ENCODE measurements around the gene REX1BD.

REX1BD gene

DNA sequence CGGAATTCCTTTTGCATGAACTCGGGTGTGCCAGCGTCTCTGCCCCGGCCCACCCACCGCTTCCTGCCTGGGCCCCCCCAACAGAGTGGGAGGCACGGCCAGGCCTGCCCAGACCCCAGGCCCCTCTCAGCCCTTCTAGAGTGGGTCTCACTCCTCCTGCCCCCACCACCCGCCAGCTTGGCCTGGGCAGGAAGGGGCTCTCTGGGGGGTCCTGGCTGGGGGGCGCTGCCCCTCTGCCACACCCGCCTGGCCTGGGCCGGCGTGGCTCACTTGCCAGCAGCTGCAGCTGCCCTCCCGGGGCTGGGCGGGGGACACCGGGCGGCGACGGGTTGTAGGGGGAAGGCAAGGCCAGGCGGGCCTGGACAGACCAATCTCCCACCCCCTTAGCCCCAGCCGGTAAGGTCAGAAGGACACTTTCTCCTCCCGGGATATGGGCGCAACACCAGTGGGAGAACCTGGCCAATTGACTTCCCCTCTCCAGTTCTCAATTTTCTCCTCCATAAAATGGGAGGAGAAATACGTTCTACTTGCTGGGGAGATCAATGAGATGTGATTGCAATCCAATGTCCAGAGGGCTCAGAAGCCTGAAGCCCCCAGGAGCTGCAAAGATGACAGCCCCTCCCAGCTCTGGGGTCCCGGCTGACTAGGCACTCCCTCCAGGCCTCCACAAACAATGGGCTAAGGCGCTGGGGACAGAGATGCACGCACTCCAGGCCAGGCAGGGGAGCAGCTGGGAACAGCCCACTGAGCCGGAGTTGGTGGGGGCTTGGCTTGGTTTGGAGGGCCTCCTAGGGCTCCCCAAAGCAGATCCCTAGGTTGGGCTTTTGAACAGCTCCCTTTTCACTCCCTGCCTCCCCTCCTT lies 15.6 kb downstream of the REX1BD start:
- no peak for DNase-seq

GRCh38 chr19:18604820-18605159 lies 16.2 kb downstream of the REX1BD start:
- no peak for DNase-seq

DNA sequence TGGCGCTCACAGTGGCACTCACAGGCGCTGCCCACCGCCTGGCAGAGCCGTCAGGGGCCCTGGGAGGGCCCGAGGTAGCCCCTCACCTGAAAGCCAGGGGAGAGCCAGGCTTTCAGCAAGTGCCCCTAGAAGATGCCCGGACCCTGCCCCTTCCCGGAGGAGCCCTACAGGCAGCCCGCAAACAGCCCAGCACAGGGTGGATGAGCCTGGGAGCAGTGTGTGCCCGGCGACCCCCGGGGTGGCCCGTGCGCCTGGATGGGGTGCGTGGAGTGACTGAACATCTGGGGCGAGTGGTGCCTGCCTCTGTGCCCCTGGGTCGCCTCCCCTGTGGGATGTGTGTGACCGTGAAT lies 16.6 kb downstream of the REX1BD start:
- no peak for DNase-seq

DNA sequence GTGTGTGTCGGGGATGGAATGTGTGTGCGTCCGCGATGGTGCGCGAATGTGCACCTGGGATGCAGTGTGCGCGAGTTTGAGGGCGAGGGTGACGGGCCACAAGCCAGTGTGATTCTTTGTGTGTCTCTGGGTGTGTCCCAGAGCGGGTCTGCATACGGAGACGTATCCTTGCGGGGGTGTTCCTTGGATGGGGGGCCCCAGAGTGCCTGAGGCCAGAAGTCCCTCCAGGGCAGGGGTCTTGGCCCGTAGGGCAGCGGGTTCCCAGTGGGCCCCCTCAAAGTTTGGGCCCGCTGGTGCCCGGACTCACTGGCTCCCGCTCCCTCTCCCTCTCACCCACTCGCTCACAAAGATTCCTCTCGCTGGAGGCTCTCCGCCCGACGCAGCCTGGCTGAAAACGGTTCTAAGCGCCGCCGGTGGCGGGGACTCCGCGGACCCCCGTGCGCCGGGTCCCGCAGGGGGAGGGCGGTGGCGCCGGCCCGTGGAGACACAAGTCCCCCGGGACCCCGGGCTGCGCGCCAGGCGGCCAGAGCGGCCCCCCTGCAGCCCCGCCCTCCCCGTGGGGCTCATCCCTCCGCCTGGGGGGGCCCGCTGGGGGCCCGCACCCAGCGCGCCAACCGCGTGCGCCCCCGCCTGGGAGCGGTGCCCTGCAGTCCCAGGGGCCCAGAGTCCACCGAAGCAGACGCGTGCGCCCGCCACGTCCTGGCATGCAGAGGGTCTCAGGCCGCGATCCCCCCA lies 17.1 kb downstream of the REX1BD start:
- no peak for DNase-seq

DNA sequence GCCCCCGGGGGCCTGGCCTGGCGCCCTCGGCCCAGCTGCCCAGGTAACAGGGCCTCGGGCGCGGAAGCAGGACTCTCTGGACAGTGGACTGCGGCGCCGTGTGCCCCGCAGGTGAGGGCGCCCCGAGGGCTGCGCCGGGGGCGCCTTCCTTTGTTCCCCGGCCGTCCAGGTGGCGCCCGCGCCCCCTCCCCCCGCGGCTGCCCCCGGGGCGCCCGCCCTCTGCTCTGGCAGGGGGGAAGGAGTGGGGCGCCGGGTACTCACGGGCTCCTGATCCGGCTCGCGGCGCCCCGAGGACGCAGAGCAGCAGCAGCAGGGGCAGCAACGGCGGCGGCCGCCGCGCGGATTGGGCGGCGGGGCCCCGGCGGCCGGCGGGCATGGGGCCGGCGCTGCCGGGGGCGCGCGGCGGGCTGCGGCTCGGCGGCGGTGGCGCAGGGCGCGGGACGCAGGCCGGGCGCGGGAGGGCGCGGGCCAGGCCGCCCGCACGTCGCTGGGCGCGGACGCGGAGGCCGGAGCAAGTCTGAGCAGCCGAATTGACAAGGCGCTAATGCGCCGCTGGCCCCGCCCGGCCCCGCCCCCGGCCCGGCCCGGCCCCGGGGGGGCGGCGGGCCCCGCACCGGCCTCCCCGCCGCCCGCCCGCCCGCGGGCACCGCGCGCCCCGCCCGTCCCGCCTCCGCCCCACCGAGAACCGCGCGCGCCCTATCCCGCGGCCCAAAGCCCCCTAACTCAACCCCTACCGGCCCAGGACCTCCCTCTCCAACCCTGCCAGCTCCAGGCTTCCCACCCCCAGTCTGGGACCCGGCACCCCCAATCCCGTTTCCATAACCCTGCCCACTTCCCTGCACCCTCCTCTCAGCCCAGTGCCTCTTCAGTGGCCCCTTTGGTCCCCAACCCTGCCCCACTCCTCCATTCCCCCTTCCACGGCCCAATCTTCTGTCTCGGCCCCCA lies 18.0 kb downstream of the REX1BD start, which contains the start of gene CRLF1:
CRLF1 (minus strand) TSS at position 519 of the 945 bp plus-strand sequence; CDS start at position 376, 143 bp downstream.
- no peak for DNase-seq

DNA sequence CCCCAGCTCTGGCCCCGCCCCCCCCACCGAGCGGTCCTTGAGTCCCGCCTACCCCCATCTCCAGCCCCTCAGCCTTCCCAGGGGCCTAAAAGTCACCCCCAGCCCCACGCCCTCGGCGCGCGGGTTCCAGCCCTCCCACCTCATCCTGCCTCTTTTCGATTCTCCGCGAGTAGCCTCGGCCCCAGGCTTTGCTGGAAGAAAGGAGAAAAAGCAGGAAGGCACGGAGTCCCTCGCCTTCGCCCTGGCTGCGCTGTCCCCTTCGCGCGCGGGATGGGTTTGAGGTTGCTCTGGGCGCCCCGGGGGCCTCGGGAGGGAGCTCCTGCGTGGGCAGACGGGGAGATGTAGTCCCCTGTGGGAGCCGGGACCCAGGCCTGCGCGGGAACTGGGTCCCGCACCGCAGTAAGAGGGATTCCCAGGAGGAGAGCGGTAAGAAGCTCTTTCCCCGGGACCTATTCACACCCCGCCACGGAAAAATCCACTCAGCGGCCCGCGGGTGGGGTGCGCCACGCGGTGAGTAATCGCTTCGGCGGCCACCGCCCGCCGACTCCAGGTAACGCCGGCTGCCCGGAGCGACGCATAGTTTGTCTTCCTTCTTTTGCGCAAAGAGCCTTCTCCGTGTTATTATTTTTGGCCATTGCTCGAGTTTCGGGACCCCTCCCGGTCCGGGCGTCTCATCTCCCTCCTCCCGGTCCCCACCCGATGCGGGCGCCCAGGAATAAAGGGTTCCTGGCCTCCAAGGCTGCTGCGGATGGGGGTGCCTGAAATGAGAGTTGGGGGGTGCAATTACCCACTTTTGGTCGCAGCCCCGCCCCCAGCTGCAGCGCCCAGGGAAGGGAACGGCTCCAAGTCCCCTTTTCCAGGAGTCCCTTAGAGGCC lies 18.9 kb downstream of the REX1BD start:
- no peak for DNase-seq

DNA sequence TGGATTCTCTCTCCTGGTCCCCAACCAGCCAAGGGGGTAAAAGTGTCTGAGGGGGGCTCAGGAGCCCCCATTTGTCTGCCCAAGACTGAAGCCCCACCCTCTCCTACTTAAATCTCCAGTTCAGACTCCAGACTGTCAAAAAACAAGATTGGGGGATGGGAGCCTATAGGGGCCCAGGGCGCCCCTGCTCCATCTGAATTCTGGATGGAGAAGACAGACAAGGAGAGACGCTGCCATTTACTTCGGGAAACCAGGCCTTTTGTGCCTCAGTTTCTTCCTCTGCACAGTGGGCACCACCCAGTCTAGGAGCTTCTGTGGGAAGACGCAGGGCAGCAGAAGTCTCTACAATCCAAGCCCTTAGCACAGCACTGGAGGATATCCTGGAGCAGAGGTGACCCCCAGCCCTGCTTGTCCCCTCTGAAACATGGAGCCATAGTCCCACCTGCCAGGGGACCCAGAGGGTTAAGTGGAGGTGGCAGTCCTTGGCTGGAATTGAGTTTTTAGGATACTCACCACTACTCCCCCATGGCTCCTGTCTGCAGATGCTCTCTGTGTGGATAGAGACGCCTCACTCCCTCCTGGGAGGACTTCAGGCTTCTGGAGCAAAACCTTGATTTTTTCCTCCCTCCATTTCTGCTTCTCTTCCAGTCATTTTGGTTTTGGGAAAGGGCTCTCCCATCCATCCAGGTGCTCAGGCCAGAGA lies 19.7 kb downstream of the REX1BD start:
- DNase-seq: no peak

DNA sequence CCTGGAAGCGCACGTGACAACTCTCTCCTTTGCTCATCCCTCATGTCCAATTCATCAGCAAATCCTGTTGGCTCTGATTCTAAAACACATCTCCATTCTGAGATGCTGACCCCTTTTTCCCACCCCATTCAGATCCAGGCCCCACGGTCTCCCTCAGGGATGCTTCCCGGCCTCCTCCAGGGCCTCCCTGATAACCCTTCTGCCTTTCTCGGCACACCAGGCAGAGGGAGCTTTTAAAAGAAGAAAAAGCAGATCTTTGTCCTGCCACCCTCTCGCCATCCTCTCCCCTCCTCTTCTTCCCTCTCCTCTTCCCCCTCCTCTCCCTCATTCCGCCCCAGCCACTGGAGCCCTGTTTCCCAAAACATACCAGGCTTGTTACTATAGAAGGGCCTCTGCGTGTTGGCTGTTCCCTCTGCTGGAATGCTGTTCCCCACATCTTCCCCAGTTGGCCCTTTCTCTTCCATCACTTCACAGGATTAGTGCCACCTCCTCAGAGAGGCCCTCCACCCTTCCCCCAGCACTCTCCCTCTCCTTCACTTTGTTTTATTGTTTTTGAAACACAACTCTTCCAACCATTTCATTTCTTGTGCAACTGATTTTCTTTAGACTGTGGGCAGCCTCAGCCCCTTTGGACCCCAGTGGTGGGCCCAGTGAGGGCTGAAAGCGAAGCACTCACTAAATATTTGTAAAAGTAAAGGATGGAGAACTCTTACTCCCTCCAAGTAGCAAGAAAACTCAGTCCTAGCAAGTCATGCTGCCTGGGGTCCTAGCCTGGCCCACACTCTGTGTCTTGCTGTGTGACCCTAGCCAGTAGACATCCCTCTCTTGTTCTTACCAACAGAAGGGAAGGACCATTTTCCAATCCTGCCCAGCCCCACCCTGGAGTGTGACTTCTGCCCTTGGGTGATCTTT lies 20.5 kb downstream of the REX1BD start:
- DNase-seq: no peak

DNA sequence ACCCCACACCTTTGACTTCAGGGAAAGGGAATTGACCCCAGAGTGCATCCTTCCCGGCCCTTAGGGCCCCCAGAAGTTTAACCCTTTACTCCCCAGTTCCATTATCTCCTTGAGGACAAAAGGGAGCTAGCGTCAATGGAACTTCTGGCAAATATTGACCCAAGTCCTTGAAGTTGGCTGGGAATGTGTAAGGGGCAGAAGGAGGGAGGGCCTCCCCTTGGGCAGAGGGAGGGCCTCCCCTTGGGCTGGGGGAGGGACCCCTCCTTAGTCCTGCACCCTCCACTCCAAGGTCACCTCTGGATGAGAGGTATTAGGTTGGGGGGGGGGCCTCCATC lies 21.1 kb downstream of the REX1BD start:
- no peak for DNase-seq

GRCh38 chr19:18610245-18610555 lies 21.6 kb downstream of the REX1BD start:
- no peak for DNase-seq

DNA sequence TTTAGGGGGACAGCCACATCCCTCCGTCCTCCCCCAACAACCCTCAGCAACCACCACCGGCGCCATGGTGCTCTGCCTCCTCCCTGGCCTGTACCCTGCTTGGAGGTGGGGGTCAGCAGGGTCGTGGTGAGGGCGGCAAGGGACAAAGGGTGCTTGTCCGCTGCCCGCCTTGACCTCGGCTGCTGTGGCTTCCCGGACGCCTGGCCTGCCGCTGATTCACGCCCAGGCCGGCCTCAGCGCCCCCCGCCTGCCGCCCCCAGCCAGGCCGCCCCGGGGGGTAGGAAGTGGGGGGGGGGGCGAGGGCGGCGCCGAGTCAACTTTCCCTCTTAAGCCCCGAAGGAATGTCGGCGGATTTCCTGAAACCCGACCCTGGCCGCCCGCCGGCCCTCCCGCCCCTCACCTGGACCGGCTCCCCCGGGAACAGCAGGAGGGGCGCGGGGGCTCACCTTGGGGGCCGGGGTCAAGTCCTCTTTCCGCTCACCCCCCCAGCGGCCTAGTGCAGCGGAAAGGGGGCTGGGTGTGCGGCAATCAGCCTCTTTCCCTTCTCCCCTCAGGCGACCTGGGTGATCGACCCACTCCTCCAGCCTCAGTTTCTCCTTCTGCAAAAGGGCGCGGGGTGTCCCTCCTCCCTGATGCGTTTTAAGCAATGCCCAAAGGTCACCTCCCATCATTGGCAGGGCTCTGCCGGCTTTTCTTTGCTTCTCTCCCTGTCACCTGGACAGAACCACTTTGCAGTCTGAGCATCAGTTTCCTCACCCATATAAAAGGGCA lies 22.1 kb downstream of the REX1BD start:
- DNase-seq: no peak

- no peak for DNase-seq
Measured at GRCh38 chr19:18611327-18612050, 22.9 kb downstream of the REX1BD start.

- DNase-seq: no peak
Measured at GRCh38 chr19:18612051-18612771, 23.6 kb downstream of the REX1BD start.

DNA sequence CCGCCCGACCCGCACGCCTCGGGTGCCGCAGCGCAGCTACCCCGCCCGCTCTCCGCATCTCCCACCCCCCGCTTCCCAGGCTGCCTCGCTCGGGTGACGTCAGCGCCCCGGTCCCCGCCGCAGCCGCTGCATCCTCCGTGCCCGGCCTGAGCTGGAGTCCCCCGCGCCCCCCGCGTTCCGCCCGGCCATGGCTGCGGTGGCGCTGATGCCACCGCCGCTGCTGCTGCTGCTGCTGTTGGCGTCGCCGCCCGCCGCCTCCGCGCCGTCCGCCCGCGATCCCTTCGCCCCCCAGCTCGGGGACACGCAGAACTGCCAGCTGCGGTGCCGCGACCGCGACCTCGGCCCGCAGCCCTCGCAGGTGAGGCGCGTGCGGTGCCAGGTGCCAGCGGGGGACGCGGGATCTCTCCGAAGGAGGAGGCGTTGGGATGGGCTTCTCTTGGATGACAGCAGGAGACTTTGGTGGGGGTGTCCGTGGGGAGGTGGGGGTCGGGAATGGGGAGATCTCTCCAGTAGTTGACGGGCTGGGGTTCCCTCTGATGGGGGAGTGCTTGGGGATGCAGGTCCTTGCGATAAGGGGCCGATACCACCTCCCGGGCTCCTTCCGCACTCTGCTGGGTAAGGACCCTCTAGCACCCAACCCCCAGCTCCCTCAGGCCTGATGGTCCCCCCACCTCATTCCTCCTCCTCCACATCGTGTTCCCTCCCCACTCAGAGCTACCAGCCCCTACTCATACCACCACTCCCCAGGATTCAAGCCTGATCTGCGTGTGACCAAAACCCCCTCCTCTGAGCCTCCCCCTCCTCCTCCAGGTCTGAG lies 24.4 kb downstream of the REX1BD start, which contains the start of gene TMEM59L:
TMEM59L (plus strand) TSS at position 99 of the 817 bp plus-strand sequence; CDS start at position 188, 89 bp downstream.
- no peak for DNase-seq

DNA sequence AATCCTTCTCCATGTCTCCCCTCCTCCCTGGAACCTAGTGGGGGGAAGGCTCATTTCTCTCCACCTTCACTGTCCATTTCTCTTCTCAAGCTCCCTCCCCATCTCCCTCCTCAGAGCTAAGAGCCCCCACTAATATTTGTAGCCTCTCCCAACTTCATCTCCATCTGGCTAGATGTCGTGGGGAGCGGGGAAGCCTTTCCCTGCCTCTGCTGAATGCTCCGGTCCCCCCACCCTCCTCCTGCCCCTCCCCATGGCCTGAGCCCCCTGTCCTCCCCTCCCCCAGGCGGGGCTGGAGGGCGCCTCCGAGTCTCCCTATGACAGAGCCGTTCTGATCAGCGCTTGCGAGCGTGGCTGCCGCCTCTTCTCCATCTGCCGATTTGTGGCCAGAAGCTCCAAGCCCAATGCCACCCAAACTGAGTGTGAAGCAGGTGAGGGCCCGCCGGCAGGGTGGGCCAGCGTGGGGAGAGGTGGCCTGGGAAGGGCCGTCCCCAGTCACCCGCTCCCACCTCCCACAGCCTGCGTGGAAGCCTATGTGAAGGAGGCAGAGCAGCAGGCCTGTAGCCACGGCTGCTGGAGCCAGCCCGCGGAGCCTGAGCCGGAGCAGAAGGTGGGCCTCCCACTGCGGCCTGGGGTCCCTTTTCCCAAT lies 25.1 kb downstream of the REX1BD start:
- DNase-seq: no peak

DNA sequence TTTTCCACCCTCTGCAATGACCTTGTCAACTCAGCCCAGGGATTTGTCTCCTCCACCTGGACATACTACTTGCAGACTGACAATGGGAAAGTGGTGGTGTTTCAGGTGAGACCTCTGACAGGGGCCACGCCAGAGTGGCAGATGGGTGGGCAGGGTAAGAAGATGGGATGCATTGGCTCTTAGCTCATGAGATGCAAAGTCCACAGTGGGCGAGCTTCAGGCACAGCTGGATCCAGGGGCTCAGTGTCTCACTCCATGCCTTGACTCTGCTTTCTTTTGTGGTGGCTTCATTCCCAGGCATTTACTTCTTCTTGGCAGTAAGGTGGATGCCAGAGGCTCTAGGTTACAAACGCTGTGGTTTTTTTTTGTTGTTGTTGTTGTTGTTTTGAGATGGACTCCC lies 27.4 kb downstream of the REX1BD start:
- no peak for DNase-seq

GRCh38 chr19:18617562-18617961 lies 29.0 kb downstream of the REX1BD start:
- no peak for DNase-seq
